HG02678 (cell line): ENCODE data around the gene TAF8.

ENCODE experiments used
- ATAC-seq: cut with Tn5 transposase; IDR thresholded peaks from one replicate; pipeline ENCODE4 v1.9.1; 2021; ENCODE audit warnings: mild to moderate bottlenecking, moderate library complexity; ENCODE audit not compliant: unreplicated experiment

Gene TAF8

GRCh38 chr6:42095094-42095493, 44.8 kb downstream of the TAF8 start:
- no peak for ATAC-seq

GRCh38 chr6:42095776-42096541, 45.6 kb downstream of the TAF8 start:
- no peak for ATAC-seq

GRCh38 chr6:42099340-42100028, 49.2 kb downstream of the TAF8 start:
- no peak for ATAC-seq

GRCh38 chr6:42100029-42100901, 49.9 kb downstream of the TAF8 start:
- no peak for ATAC-seq

- no peak for ATAC-seq
These were observed 50.9 kb downstream of the TAF8 start for GRCh38 chr6:42101186-42101657.

- ATAC-seq, result no peak
These were observed 52.9 kb downstream of the TAF8 start for GRCh38 chr6:42103216-42103615.

- ATAC-seq, result no peak
These were observed 53.4 kb downstream of the TAF8 start for GRCh38 chr6:42103753-42104094.

- ATAC-seq, result no peak
These were observed 53.9 kb downstream of the TAF8 start for GRCh38 chr6:42104095-42104803.

- no peak for ATAC-seq
These were observed 54.4 kb downstream of the TAF8 start for GRCh38 chr6:42104804-42105125.

- no peak for ATAC-seq
These were observed 54.9 kb downstream of the TAF8 start for GRCh38 chr6:42105156-42105648.

GRCh38 chr6:42105709-42106108, 55.4 kb downstream of the TAF8 start:
- ATAC-seq, result no peak

- no peak for ATAC-seq
These were observed 56.0 kb downstream of the TAF8 start for GRCh38 chr6:42106112-42107023.

- no peak for ATAC-seq
These were observed 57.7 kb downstream of the TAF8 start for GRCh38 chr6:42108071-42108470.

- ATAC-seq, result no peak
These were observed 60.4 kb downstream of the TAF8 start for GRCh38 chr6:42110683-42111082.

- no peak for ATAC-seq
These were observed 62.0 kb downstream of the TAF8 start for GRCh38 chr6:42112351-42112750.

GRCh38 chr6:42113936-42114636, 63.8 kb downstream of the TAF8 start:
- ATAC-seq, result no peak

GRCh38 chr6:42117843-42118161, 67.5 kb downstream of the TAF8 start:
- no peak for ATAC-seq

- ATAC-seq, result no peak
These were observed 68.1 kb downstream of the TAF8 start for GRCh38 chr6:42118162-42119001.
